ENCODE results near the gene COL4A2.

Gene COL4A2

DNA sequence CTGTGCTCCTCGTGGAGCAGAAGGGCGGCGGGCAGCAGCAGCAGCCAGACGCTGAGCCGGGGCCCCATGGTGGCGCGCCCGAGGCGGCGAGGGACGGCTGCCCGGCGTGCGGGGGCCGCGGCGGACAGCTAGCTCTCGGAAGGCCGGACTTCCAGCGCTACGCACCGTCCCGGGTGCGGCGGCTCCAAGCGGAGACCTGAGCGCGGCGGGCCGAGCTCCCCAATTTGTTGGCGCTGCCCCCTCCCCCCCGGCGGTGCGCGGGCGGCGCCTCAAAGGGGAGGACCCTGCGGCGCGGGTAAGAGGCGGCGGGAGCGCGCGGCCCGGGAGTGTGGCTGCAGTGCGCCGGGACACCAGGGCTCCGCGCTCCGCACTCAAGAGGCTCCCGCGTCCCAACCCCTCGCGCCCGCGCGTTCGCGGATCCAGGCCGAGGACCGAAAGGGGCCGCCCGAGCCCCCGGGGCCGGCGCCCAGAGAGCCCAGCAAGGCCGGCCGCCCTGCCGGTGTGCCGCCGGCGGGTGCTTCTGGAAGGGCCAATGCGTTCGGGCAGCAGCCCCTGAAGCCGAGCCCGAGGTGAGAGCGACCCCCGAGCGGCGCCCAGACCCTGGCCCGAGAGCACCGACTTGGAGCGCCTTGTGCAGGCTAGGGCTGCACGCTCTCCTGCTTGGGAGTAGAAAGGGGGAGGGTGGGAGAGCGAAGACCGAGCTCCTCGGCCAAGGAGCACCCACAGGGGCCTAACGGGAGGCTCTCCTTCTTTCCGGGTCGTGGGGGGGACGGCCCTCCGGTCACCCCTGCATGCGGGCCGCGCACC is at the start of gene COL4A2, which contains the start of gene COL4A1:
TSS of gene COL4A2 (plus strand) at position 325 of the 807 bp plus-strand sequence. CDS start 620 bp downstream, outside the sequence.
TSS of gene COL4A1 (minus strand) at position 198 of the 807 bp plus-strand sequence. CDS start at position 68, 130 bp downstream.
- DNase-seq, result no peak

GRCh38 chr13:110257408-110257807 is 49.7 kb upstream of the COL4A2 start:
- no peak for DNase-seq

DNA sequence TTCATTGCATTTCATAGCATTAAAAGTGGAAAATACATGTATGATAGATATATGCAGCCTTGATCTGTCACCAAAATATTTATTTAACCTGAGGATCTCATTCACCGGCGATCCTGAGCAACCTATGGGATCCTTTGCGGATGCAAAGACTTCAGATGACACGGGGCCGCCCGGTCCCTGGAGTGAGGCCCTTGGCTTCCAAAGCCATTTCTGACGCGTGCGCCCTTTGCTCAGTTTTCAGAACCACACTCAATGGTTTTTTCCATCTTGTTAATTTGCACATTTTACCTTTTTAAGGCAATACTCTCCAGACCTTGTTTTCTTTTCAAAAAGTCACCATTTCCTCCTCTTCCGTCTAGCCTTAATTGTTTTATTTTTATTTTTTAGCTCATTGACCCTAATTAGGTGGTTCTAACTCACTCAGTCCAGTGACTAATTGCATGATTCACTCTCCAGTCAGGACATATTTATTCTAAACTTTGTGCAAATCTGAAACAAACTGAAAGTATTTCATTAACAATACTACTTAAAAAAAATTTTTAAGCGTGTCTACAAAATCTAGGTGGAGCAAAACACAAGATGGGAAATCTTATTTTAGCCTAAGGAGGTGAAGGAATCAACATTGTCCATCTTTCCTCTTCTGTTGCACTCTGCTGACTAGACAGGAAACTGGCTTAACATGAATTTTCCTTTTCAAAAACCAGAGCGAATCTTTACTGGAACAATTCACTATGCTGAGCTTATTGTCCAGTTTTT is 48.0 kb upstream of the COL4A2 start:
- no peak for DNase-seq

DNA sequence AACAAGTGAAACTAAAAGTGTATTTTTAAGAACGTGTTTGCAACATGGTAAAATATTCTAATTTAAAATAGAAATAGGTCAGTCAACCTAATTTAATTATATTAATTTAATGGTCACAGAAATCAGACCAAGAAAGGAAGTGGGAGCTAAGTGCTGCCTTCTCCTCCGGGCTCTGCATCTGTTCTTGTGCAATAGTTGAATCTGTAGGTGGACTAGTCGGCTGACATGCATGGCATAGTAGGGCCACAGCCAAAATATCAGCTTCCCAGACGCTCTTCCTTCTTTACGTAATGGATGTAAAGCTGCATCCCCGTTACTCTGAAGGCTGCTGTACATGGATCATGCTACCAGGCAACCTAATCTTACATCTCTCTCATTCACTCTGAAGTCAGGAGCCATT is 47.4 kb upstream of the COL4A2 start:
- DNase-seq, result no peak

DNA sequence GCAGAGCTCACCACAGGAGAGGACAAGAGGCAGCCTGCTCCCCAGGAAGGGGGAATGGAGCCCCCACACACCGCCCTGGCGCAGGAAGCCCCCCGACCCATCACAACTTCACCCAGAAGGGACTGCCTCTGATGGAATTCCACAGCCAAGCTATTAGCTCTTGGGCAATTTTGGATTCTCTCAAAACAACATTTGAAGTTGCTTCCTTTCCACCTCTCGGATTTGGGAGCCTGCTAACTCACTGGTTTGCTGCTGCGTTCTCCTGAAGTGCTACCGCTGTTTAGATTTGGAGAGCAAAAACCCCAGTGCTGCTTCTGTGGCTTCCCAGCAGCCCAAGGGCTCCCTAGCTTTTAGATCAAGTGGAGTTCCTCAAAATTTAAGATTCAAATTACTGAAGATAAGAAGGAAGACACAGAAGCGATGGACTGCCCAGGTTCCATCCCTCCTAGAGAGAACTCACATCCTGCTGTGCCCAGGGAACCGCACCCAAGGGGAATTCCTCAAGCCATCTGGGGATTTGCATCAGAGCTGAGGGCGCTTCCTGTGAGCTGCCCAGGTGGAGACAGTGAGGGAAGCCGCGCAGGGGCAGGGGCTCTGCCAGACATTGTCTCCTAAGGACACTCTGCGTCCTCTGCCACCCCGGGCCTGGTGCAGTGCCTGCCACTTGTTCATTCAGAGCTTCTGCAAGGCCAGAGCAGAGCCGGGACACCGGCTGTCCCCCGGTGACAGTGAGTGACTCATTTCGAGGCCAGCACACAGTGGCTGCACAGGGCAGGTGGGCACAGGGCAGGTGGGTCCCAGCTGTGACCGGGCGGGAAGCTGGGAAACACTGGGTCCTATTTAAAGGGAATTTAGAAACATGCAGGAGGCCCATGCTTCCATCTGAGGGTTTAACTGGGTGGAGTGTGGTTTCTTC is 45.7 kb upstream of the COL4A2 start:
- no peak for DNase-seq

DNA sequence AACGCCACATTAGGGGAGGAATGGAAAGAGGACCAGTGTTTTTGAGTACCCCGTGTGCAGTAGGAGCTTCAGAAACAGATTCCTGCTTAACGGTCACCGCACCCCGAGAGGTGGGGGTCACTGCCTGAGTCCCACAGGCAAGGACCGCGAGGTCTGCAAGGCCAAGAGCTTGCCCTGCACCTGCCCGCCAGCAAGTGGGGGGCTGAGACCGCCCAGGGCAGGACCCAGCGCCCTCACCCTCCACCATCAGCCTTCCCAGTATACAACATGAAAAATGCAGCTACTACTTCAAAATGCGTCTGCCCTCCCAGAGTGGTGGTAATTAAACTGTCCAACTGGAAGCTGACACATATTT is 45.0 kb upstream of the COL4A2 start:
- DNase-seq, result no peak

DNA sequence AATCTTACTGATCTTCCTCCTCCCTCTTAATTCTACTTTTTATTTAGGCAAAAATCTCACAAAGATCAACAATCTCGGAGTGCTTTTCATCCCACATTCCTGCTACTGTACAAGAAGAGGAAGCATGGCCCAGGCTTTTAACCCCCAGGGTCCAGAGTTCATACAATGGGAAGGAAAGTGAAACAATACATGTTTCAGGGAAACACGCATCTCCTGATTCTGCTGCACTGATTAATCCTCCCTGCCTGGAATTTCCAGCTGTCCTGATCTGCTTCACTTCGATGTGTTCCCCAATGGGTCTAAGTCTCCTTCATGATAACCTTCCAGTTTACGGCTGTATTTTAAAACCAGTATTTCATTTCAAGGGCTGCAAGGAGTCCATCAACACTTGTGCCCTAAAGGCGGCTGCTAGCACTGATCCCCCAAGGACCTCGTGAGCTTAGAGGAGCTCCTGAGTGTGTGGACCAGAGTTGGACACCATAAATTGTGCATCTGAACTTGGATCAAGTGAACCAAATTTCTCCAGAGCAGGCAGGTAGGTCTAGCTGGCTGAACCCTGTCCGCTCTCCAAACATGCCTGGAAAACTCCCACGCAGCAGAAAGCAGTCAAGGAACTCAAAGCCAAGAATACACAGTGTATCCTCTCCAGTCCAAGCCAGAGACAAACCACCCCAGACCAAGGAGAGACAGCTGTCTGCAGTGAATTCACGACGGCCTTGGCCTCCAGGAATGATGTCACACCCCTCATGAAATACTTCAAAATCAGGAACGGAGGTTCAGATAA is 44.4 kb upstream of the COL4A2 start:
- no peak for DNase-seq

DNA sequence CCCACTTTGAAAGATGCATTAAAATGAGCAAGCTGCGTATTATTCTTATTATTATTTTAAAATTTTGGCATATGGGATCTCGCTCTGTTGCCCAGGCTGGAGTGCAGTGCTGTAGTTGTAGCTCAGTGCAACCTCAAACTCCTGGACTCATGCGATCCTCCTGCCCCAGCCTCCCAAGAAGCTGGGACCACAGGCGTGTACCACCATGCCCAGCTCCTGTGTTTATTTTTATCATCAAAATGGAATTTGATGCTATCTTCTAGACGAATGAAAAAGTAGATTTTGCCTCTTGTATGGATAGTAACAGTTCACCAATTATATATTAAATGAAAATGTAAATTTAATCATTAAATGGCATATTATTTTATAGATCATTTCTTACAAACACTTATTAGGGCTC is 43.7 kb upstream of the COL4A2 start:
- no peak for DNase-seq

DNA sequence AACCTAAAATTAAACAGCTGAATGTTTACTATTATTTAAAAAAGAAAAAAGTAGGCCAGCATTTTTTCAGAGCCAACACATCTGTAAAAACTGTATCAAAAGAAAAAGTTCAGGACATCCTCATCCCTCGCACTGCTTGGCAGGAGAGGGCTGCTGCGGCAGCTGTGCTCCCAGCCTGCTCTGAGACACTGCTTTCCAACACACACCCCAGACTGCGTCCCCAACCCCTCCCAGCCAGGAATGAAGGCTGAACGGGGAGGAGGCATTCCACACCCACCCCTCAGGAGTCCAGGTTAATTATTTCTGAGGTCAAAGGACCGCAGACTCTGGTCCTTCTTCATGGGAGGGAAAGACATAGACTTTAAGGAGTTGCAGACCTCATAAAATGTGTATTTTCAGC is 43.2 kb upstream of the COL4A2 start:
- no peak for DNase-seq

- no peak for DNase-seq
Observed at GRCh38 chr13:110264685-110265275, 42.3 kb upstream of the COL4A2 start.

- DNase-seq, result no peak
Observed at GRCh38 chr13:110265341-110265681, 41.8 kb upstream of the COL4A2 start.

GRCh38 chr13:110265682-110266430 is 41.2 kb upstream of the COL4A2 start:
- no peak for DNase-seq

DNA sequence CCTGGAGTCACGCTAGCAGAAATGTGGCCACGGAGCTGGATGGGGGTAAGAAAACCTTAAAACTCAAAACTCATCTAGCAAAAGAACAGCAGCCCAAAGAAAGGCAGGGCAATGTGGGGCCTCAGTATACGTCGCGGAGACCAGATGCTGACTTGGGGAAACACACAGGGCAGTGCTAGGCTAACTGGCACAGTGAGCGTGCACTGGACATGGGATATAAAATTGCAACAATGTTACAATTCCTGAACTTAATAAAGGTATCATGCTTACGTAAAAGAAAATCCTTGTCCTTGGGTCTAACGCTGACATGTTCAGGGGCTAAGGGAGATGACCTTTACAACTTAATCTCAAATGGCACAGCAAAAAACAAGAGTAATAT is 40.7 kb upstream of the COL4A2 start:
- DNase-seq, result no peak

DNA sequence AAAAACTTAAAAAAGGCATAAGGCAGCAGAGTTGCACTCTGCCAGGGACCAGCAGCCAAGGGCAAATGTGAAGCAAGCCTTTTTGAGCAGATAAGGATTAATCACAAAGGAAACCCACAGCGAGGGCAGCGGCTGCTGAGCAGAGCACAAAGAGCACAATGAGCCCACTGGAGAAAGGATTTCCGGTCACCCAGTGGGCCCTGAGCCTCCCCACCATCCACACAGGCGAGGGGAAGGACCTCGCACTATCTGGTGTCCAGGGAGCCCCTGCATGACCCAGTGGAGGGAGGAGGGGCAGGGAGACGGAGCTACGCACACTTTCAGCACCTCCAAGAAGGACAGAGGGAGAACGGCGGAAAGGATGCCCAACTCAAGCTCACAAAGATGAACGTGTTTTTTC is 40.1 kb upstream of the COL4A2 start:
- DNase-seq, result no peak

DNA sequence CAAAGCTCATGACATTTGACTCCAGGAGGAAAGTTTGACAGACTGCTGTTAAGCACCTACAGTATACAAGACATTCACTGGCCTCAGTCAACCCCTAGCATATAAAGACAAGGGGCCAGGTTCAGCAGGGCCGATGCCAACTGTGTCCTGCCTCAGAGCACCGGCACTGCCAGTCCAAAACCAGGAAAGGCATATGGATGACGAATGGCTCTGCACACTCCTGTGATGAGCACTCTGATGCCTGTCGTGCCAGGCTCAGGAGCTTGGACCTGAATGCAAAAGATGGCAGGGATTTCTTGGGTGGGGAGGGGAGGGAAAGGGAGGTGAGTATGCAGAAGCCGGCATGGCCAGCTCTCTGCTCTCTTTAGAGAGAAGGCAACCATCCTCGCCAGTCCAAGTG is 39.0 kb upstream of the COL4A2 start:
- no peak for DNase-seq

- DNase-seq, result no peak
Observed at GRCh38 chr13:110268576-110269185, 38.4 kb upstream of the COL4A2 start.

GRCh38 chr13:110269509-110270185 is 37.4 kb upstream of the COL4A2 start:
- DNase-seq, result no peak

GRCh38 chr13:110270507-110270906 is 36.6 kb upstream of the COL4A2 start:
- no peak for DNase-seq

GRCh38 chr13:110271313-110271712 is 35.8 kb upstream of the COL4A2 start:
- no peak for DNase-seq

GRCh38 chr13:110272227-110272626 is 34.9 kb upstream of the COL4A2 start:
- no peak for DNase-seq

Measured in activated CD4-positive, alpha-beta T cell treated with anti-CD3 and anti-CD28 coated beads for 4 hours (primary cell).